Adipocyte (in vitro differentiated cells): ENCODE results near the gene WDR90.

Source experiments
- DNase-seq: peaks from one replicate; pipeline ENCODE4 v3.0.0-alpha.2; 2015; ENCODE audit warnings: low read depth
- H3K27me3 ChIP-seq: replicated peaks from 2 replicates; pipeline ENCODE4 v1.7.0; 2013; ENCODE audit warnings: mild to moderate bottlenecking, low read length, moderate library complexity; ENCODE audit not compliant: control insufficient read depth, insufficient read depth
- H3K36me3 ChIP-seq: 2 replicates; pipeline ENCODE4 v1.7.0; 2013; ENCODE audit warnings: low read length, mild to moderate bottlenecking, moderate library complexity; ENCODE audit not compliant: control insufficient read depth, insufficient read depth, severe bottlenecking
- H3K4me1 ChIP-seq: 2 replicates; pipeline ENCODE4 v1.7.0; 2013; ENCODE audit warnings: mild to moderate bottlenecking, low read length, moderate library complexity; ENCODE audit not compliant: control insufficient read depth, insufficient read depth
- H3K4me3 ChIP-seq: 2 replicates; pipeline ENCODE4 v1.7.0; 2013; ENCODE audit warnings: mild to moderate bottlenecking, low read length, moderate library complexity
- H3K9ac ChIP-seq: 2 replicates; pipeline ENCODE4 v1.7.0; 2013; ENCODE audit warnings: mild to moderate bottlenecking, low read length, moderate library complexity
- H3K9me3 ChIP-seq: 2 replicates; pipeline ENCODE4 v1.7.0; 2013; ENCODE audit warnings: mild to moderate bottlenecking, low read length, moderate library complexity; ENCODE audit not compliant: control insufficient read depth

WDR90 gene

GRCh38 chr16:674968-675883, 26.1 kb downstream of the WDR90 start, which contains the start of gene RHBDL1:
TSS of gene RHBDL1 (plus strand) at chr16:675671. CDS start at chr16:675791, 120 bp downstream.
- peaks cover 3% of the 10 kb centered on the region for H3K4me1 ChIP-seq
- H3K4me3 ChIP-seq: peak within 1 kb of the TSS; percentile 73
- H3K9me3 ChIP-seq: no peaks in the 10 kb centered on the region
- peaks cover 37% of the 10 kb centered on the region for H3K36me3 ChIP-seq
- no peaks in the 10 kb centered on the region for H3K27me3 ChIP-seq
- H3K9ac ChIP-seq: peak within 1 kb of the TSS; percentile 64
- peak; percentile 32 for DNase-seq

GRCh38 chr16:675884-676564, 26.9 kb downstream of the WDR90 start:
- H3K4me3 ChIP-seq: peak overlapping the region; percentile 73
- H3K9me3 ChIP-seq: no peaks in the 10 kb centered on the region
- H3K36me3 ChIP-seq: peaks cover 29% of the 10 kb centered on the region
- no peak for DNase-seq
- H3K9ac ChIP-seq: peak overlapping the region; percentile 64
- H3K27me3 ChIP-seq: no peaks in the 10 kb centered on the region
- peaks cover 4% of the 10 kb centered on the region for H3K4me1 ChIP-seq

DNA sequence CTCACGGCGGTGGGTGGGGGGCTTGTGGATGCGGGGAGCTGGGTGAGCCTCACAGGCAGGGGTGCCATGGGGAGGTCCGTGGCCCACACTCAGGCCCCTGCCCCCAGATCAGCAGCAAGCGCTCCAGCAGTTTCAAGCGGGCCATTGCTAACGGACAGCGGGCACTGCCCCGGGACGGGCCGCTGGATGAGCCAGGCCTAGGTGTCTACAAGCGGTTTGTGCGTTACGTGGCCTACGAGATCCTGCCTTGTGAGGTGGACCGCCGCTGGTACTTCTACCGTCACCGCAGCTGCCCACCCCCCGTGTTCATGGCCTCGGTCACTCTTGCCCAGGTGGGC, 27.4 kb downstream of the WDR90 start:
- peaks cover 27% of the 10 kb centered on the region for H3K36me3 ChIP-seq
- H3K27me3 ChIP-seq: no peaks in the 10 kb centered on the region
- H3K9ac ChIP-seq: no peak overlapping the region
- H3K9me3 ChIP-seq: no peaks in the 10 kb centered on the region
- H3K4me3 ChIP-seq: no peak overlapping the region
- H3K4me1 ChIP-seq: peaks cover 9% of the 10 kb centered on the region
- no peak for DNase-seq

- H3K9me3 ChIP-seq: no peaks in the 10 kb centered on the region
- H3K4me1 ChIP-seq: peaks cover 12% of the 10 kb centered on the region
- H3K36me3 ChIP-seq: peaks cover 28% of the 10 kb centered on the region
- H3K27me3 ChIP-seq: no peaks in the 10 kb centered on the region
- H3K9ac ChIP-seq: no peak overlapping the region
- DNase-seq: no peak
- H3K4me3 ChIP-seq: no peak overlapping the region
Observed at GRCh38 chr16:676913-677312, 27.7 kb downstream of the WDR90 start.

DNA sequence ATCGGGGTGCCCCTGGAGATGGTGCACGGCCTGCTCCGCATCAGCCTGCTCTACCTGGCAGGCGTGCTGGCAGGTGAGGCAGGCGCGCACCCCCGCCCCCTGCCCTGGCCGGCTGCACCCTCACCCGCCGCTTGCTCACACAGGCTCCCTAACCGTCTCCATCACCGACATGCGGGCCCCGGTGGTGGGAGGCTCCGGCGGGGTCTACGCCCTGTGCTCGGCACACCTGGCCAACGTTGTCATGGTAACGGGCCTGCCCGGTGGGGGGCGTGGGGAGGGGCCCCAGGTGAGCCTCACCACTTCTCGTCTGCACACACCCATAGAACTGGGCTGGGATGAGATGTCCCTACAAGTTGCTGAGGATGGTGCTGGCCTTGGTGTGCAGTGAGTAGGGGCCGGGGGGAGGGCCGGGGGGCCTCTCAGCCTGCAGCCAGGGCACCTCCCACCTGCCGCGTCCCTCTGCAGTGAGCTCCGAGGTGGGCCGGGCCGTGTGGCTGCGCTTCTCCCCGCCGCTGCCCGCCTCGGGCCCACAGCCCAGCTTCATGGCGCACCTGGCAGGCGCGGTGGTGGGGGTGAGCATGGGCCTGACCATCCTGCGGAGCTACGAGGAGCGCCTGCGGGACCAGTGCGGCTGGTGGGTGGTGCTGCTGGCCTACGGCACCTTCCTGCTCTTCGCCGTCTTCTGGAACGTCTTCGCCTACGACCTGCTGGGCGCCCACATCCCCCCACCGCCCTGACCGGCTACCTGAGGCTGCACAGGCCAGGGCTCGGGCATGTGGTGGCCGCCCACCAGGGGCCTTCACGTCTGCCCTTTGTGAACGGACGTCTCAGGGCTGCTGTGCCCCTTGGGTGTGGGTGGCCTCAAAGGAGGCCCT, 28.4 kb downstream of the WDR90 start:
- peaks cover 19% of the 10 kb centered on the region for H3K4me1 ChIP-seq
- H3K9me3 ChIP-seq: no peaks in the 10 kb centered on the region
- DNase-seq: no peak
- no peaks in the 10 kb centered on the region for H3K27me3 ChIP-seq
- H3K4me3 ChIP-seq: no peak overlapping the region
- H3K9ac ChIP-seq: no peak overlapping the region
- peaks cover 28% of the 10 kb centered on the region for H3K36me3 ChIP-seq

- H3K9me3 ChIP-seq: no peaks in the 10 kb centered on the region
- H3K36me3 ChIP-seq: peaks cover 27% of the 10 kb centered on the region
- no peak overlapping the region for H3K9ac ChIP-seq
- H3K4me3 ChIP-seq: no peak overlapping the region
- H3K4me1 ChIP-seq: peaks cover 27% of the 10 kb centered on the region
- DNase-seq: no peak
- H3K27me3 ChIP-seq: no peaks in the 10 kb centered on the region
Observed at GRCh38 chr16:678209-678857, 29.2 kb downstream of the WDR90 start.

DNA sequence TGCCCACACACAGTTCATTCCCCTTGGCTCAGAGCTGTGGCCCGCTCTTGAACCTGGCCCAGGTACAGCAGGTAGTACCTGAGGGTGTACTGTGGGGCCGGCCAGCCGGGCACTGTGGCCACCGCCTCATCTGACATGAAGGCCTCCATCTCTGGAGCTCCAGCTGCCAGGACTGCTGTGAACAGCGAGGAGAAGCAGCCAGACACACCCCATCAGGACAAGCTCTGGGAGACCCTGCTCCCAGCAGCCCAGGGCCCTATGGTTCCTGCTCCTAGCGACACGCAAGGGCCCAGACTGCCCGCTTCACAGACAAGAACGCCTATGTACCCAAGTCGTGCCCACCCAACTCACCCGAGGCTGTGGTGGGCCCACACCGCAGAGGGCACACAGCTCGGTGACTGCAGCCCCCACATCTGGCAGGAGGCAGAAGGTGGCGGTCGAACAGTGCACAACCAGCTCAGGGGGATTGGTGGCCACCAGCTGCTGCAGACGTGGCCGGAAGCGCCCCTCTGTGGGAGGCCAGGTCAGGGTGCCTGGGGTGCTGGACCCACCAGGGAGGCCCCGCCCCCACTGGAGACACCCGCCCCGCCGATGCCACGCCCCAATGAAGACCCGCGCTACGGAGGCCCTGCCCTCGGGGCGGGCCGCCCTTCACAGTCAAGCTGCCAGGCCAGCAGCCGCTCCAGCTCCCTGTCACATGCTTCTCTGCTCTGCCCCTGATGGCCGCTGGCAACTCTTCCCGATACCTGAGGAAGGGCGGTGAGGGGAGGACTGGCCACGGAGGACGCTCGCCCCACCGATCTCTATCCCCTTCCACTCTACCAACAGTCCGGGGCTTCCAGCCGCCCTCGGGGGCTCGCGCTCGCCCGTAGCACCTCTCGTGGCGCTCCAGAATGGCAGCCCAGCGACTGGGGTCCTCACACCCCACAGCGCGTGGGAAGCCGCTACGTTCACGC, 30.0 kb downstream of the WDR90 start:
- H3K36me3 ChIP-seq: peaks cover 20% of the 10 kb centered on the region
- peak overlapping the region; percentile 78 for H3K9ac ChIP-seq
- H3K27me3 ChIP-seq: no peaks in the 10 kb centered on the region
- no peaks in the 10 kb centered on the region for H3K9me3 ChIP-seq
- DNase-seq: peak; percentile 70
- H3K4me3 ChIP-seq: peak overlapping the region; percentile 79
- H3K4me1 ChIP-seq: peaks cover 30% of the 10 kb centered on the region

GRCh38 chr16:679814-680624, 30.9 kb downstream of the WDR90 start, which contains the start of gene STUB1:
TSS of gene STUB1 (plus strand) at chr16:680410. CDS start at chr16:680526, 116 bp downstream.
- DNase-seq: peak; percentile 96
- Histone ChIP-seq H3K9ac (peak within 1 kb of the TSS; percentile 96), H3K4me3 (peak within 1 kb of the TSS; percentile 91), H3K4me1 (peaks cover 30% of the 10 kb centered on the region), H3K36me3 (peaks cover 20% of the 10 kb centered on the region), H3K9me3 (no peaks in the 10 kb centered on the region), H3K27me3 (no peaks in the 10 kb centered on the region)

DNA sequence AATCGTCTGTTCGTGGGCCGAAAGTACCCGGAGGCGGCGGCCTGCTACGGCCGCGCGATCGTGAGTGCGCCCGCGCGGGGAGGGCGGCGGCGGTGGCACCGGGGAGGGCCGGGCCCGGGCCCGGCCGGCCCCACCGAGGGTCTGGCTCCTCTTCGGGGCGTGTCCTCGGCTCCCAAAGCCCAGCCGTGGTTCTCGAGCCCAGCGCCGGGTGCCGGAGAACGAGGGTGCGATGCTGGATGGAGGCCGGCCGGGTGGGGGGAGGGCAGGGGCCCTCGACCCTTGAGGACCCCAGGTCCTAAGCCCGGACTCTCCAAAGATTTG, 31.4 kb downstream of the WDR90 start:
- no peak for DNase-seq
- Histone ChIP-seq H3K36me3 (peaks cover 20% of the 10 kb centered on the region), H3K9me3 (no peaks in the 10 kb centered on the region), H3K9ac (peak overlapping the region; percentile 96), H3K27me3 (no peaks in the 10 kb centered on the region), H3K4me1 (peaks cover 26% of the 10 kb centered on the region), H3K4me3 (peak overlapping the region; percentile 91)
